ENCODE measurements around the gene DDX39A.
A peak's percentile ranks its signal among the peaks of the same experiment; 100 is the strongest.
"Not testable (repeated sequence)": the region's sequence is repeated elsewhere in the genome, so short reads cannot be mapped to it uniquely, and the experiment has no call there.

DDX39A gene

GRCh38 chr19:14419106-14419813, at the start of gene DDX39A:
TSS of gene DDX39A (minus strand) at chr19:14419341. CDS start at chr19:14413220, 6,121 bp downstream.
- peak; percentile 92 to 98 for DNase-seq (ENCODE audit: extremely low read depth in 1 of 2, low read depth in 1 of 2)

GRCh38 chr19:14467816-14468215, 48.7 kb upstream of the DDX39A start:
- DNase-seq (ENCODE audit: extremely low read depth in 1 of 2, low read depth in 1 of 2), result no peak

GRCh38 chr19:14467391-14467790, 48.2 kb upstream of the DDX39A start:
- DNase-seq (ENCODE audit: extremely low read depth in 1 of 2, low read depth in 1 of 2), result no peak

GRCh38 chr19:14463747-14464146, 44.6 kb upstream of the DDX39A start:
- no peak for DNase-seq (ENCODE audit: extremely low read depth in 1 of 2, low read depth in 1 of 2)

GRCh38 chr19:14462401-14462800, 43.3 kb upstream of the DDX39A start:
- DNase-seq (ENCODE audit: extremely low read depth in 1 of 2, low read depth in 1 of 2), result not testable (repeated sequence)

- no peak for DNase-seq (ENCODE audit: extremely low read depth in 1 of 2, low read depth in 1 of 2)
These were observed 41.8 kb upstream of the DDX39A start for GRCh38 chr19:14460935-14461334.

GRCh38 chr19:14459703-14460102, 40.6 kb upstream of the DDX39A start:
- no peak for DNase-seq (ENCODE audit: extremely low read depth in 1 of 2, low read depth in 1 of 2)

GRCh38 chr19:14452303-14452702, 33.2 kb upstream of the DDX39A start:
- not testable (repeated sequence) for DNase-seq (ENCODE audit: extremely low read depth in 1 of 2, low read depth in 1 of 2)

GRCh38 chr19:14450876-14451275, 31.7 kb upstream of the DDX39A start:
- DNase-seq (ENCODE audit: extremely low read depth in 1 of 2, low read depth in 1 of 2), result no peak

GRCh38 chr19:14450168-14450874, 31.2 kb upstream of the DDX39A start:
- DNase-seq (ENCODE audit: extremely low read depth in 1 of 2, low read depth in 1 of 2), result peak; percentile 64 to 78

- no peak for DNase-seq (ENCODE audit: extremely low read depth in 1 of 2, low read depth in 1 of 2)
These were observed 30.2 kb upstream of the DDX39A start for GRCh38 chr19:14449321-14449720.

GRCh38 chr19:14446336-14447036, 27.3 kb upstream of the DDX39A start:
- DNase-seq (ENCODE audit: extremely low read depth in 1 of 2, low read depth in 1 of 2), result no peak

- no peak for DNase-seq (ENCODE audit: extremely low read depth in 1 of 2, low read depth in 1 of 2)
These were observed 24.6 kb upstream of the DDX39A start for GRCh38 chr19:14443632-14444216.

GRCh38 chr19:14442891-14443631, 23.9 kb upstream of the DDX39A start:
- no peak for DNase-seq (ENCODE audit: extremely low read depth in 1 of 2, low read depth in 1 of 2)

GRCh38 chr19:14441041-14441938, 22.1 kb upstream of the DDX39A start:
- no peak for DNase-seq (ENCODE audit: extremely low read depth in 1 of 2, low read depth in 1 of 2)

- peak; percentile 62 to 69 for DNase-seq (ENCODE audit: extremely low read depth in 1 of 2, low read depth in 1 of 2)
These were observed 20.9 kb upstream of the DDX39A start for GRCh38 chr19:14440049-14440448.

GRCh38 chr19:14439014-14439413, 19.9 kb upstream of the DDX39A start:
- no peak for DNase-seq (ENCODE audit: extremely low read depth in 1 of 2, low read depth in 1 of 2)

GRCh38 chr19:14437578-14438140, 18.5 kb upstream of the DDX39A start:
- DNase-seq (ENCODE audit: extremely low read depth in 1 of 2, low read depth in 1 of 2), result no peak

- no peak for DNase-seq (ENCODE audit: extremely low read depth in 1 of 2, low read depth in 1 of 2)
These were observed 16.3 kb upstream of the DDX39A start for GRCh38 chr19:14435320-14436050.
